Fibroblast of gingiva (primary cell): ENCODE results near the gene LOXL4.

ENCODE experiments used
- DNase-seq: peaks from one replicate; pipeline ENCODE4 v3.0.0-alpha.2; 2011; ENCODE audit warnings: low read depth

Gene LOXL4

GRCh38 chr10:98267894-98268693 lies at the start of gene LOXL4:
LOXL4 (minus strand) TSS chr10:98268194; CDS start chr10:98263019, 5,175 bp downstream.
- DNase-seq: peak; percentile 43

GRCh38 chr10:98316661-98317060 lies 48.7 kb upstream of the LOXL4 start:
- DNase-seq: peak; percentile 29

GRCh38 chr10:98316170-98316569 lies 48.2 kb upstream of the LOXL4 start:
- no peak for DNase-seq

- DNase-seq: peak; percentile 82
These were observed 46.7 kb upstream of the LOXL4 start for GRCh38 chr10:98314532-98315284.

- DNase-seq: no peak
These were observed 45.6 kb upstream of the LOXL4 start for GRCh38 chr10:98313598-98313997.

GRCh38 chr10:98312822-98313221 lies 44.8 kb upstream of the LOXL4 start:
- DNase-seq: no peak

- DNase-seq: no peak
These were observed 44.4 kb upstream of the LOXL4 start for GRCh38 chr10:98312349-98312748.

- DNase-seq: no peak
These were observed 42.7 kb upstream of the LOXL4 start for GRCh38 chr10:98310701-98311100.

- peak; percentile 70 for DNase-seq
These were observed 41.7 kb upstream of the LOXL4 start for GRCh38 chr10:98309366-98310355.

GRCh38 chr10:98308669-98309365 lies 40.8 kb upstream of the LOXL4 start:
- DNase-seq: no peak

GRCh38 chr10:98307916-98308541 lies 40.0 kb upstream of the LOXL4 start:
- DNase-seq: no peak

GRCh38 chr10:98306501-98306900 lies 38.5 kb upstream of the LOXL4 start:
- no peak for DNase-seq

GRCh38 chr10:98303569-98303968 lies 35.6 kb upstream of the LOXL4 start:
- no peak for DNase-seq

GRCh38 chr10:98302741-98303365 lies 34.9 kb upstream of the LOXL4 start:
- DNase-seq: no peak

GRCh38 chr10:98301664-98302319 lies 33.8 kb upstream of the LOXL4 start:
- no peak for DNase-seq

GRCh38 chr10:98300526-98301229 lies 32.7 kb upstream of the LOXL4 start:
- no peak for DNase-seq

GRCh38 chr10:98299341-98299740 lies 31.3 kb upstream of the LOXL4 start:
- DNase-seq: no peak

GRCh38 chr10:98296524-98296923 lies 28.5 kb upstream of the LOXL4 start:
- no peak for DNase-seq

GRCh38 chr10:98295907-98296306 lies 27.9 kb upstream of the LOXL4 start:
- DNase-seq: peak; percentile 20
